Measurements from ENCODE around the gene NDFIP1.

DNA sequence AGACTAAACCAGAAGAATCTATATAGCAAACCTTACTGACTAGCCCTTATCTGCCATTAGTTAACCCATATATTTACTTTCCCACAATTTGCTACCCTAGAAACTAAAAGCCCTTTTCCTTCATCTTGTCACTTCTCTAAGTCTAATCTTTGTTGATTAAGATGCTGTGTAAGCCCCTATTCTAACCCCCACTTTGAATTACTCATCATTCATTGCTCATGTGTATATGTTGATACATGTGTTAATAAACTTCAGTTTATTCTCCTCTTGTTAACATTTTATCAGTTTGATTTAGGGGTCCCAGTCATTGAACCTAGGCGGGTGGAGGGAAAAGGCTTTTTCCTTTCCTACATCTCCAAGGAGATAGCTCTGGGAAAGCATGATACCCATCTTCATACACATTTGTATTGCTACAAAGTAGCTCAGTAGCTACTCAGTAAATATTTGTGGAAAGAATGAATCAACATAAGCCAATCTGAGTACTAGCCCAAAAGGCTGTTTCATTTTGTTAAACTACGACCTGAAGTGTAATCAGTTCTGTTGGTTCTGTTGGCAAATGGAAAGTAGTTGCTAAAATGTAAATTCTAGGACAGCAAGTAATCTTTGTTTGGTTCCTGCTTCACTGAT lies 35.1 kb upstream of the NDFIP1 start:
- TF ChIP-seq MZF1 (CRISPR knock-in tag; IDR thresholded peaks at IDR 0.05; ENCODE audit: borderline replicate concordance): no peak
- no peak for TF ChIP-seq ZBTB1 (CRISPR knock-in tag; IDR thresholded peaks at IDR 0.05; ENCODE audit: borderline replicate concordance)
- no peak for TF ChIP-seq RBM39 (IDR thresholded peaks at IDR 0.05; ENCODE audit: low read depth, low read length, poor library complexity, severe bottlenecking)
- TF ChIP-seq ELF4 (CRISPR knock-in tag; IDR thresholded peaks at IDR 0.05; ENCODE audit: borderline replicate concordance): no peak
- TF ChIP-seq ZNF530 (CRISPR knock-in tag; IDR thresholded peaks at IDR 0.05; ENCODE audit: low read depth): no peak
- no peak for TF ChIP-seq HOXD1 (CRISPR knock-in tag; IDR thresholded peaks at IDR 0.05)
- no peak for TF ChIP-seq NR2C2 (CRISPR knock-in tag; IDR thresholded peaks at IDR 0.05; ENCODE audit: borderline replicate concordance)
- no peak for TF ChIP-seq ZNF282 (IDR thresholded peaks at IDR 0.05; ENCODE audit: partially characterized antibody)
- no peak for TF ChIP-seq ZFY (CRISPR knock-in tag; IDR thresholded peaks at IDR 0.05)
- TF ChIP-seq, protein P1, sequence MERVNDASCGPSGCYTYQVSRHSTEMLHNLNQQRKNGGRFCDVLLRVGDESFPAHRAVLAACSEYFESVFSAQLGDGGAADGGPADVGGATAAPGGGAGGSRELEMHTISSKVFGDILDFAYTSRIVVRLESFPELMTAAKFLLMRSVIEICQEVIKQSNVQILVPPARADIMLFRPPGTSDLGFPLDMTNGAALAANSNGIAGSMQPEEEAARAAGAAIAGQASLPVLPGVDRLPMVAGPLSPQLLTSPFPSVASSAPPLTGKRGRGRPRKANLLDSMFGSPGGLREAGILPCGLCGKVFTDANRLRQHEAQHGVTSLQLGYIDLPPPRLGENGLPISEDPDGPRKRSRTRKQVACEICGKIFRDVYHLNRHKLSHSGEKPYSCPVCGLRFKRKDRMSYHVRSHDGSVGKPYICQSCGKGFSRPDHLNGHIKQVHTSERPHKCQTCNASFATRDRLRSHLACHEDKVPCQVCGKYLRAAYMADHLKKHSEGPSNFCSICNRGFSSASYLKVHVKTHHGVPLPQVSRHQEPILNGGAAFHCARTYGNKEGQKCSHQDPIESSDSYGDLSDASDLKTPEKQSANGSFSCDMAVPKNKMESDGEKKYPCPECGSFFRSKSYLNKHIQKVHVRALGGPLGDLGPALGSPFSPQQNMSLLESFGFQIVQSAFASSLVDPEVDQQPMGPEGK (CRISPR knock-in tag; IDR thresholded peaks at IDR 0.05): no peak
- TF ChIP-seq, protein P2, sequence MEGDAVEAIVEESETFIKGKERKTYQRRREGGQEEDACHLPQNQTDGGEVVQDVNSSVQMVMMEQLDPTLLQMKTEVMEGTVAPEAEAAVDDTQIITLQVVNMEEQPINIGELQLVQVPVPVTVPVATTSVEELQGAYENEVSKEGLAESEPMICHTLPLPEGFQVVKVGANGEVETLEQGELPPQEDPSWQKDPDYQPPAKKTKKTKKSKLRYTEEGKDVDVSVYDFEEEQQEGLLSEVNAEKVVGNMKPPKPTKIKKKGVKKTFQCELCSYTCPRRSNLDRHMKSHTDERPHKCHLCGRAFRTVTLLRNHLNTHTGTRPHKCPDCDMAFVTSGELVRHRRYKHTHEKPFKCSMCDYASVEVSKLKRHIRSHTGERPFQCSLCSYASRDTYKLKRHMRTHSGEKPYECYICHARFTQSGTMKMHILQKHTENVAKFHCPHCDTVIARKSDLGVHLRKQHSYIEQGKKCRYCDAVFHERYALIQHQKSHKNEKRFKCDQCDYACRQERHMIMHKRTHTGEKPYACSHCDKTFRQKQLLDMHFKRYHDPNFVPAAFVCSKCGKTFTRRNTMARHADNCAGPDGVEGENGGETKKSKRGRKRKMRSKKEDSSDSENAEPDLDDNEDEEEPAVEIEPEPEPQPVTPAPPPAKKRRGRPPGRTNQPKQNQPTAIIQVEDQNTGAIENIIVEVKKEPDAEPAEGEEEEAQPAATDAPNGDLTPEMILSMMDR (CRISPR knock-in tag; IDR thresholded peaks at IDR 0.05): no peak
- TF ChIP-seq POLR2A (IDR thresholded peaks at IDR 0.05; ENCODE audit: insufficient read depth in 1 of 2, low read depth in 2 of 2, low read length in 2 of 2): no peak
- no peak for TF ChIP-seq EP300 (IDR thresholded peaks at IDR 0.05; ENCODE audit: low read depth in 2 of 2, low read length in 2 of 2)
- no peak for TF ChIP-seq EP300 (CRISPR knock-in tag; IDR thresholded peaks at IDR 0.05; ENCODE audit: borderline replicate concordance)
- TF ChIP-seq BCL6 (CRISPR knock-in tag; IDR thresholded peaks at IDR 0.05): no peak
